GM12878 (cell line): ENCODE measurements around the gene RPL31. TPM values are rescaled to one million over a fixed set of nuclear protein-coding genes. Genes with fewer than 3 reads are reported as not detected.

Experiments
- CUX1 ChIP-seq: IDR thresholded peaks from 2 replicates; pipeline ENCODE4 v1.6.1; 2012; ENCODE audit warnings: improper control_type of control experiment, low read depth, low read length; ENCODE audit not compliant: insufficient replicate concordance
- FOXM1 ChIP-seq: IDR thresholded peaks from 2 replicates; pipeline ENCODE4 v1.6.1; 2012; ENCODE audit warnings: low read depth, mild to moderate bottlenecking, inconsistent platforms, low read length, moderate library complexity
- LARP7 ChIP-seq: fragments of 450-650 bp; IDR thresholded peaks from 2 replicates; pipeline ENCODE4 v1.6.1; 2017; ENCODE audit warnings: mild to moderate bottlenecking
- PKNOX1 ChIP-seq: fragments of 450-650 bp; IDR thresholded peaks from 2 replicates; pipeline ENCODE4 v1.6.1; 2016; ENCODE audit warnings: mild to moderate bottlenecking
- POU2F2 ChIP-seq: IDR thresholded peaks from 3 replicates; pipeline ENCODE4 v1.6.1; 2011; ENCODE audit warnings: low read depth, mild to moderate bottlenecking, low read length, borderline replicate concordance
- RAD51 ChIP-seq: fragments of 450-650 bp; IDR thresholded peaks from 2 replicates; pipeline ENCODE4 v1.6.1; 2016; ENCODE audit warnings: moderate library complexity, mild to moderate bottlenecking, inconsistent platforms
- SMAD5 ChIP-seq: IDR thresholded peaks from 2 replicates; pipeline ENCODE4 v1.6.1; 2016; ENCODE audit warnings: antibody characterized with exemption, low read depth
- polyA plus RNA-seq, 11 experiments: library from polyadenylated mRNA; depleted of rRNA in 4 of 11; unstranded in 6 of 11; stranded (reverse) in 5 of 11; fragments of >200 nt; fragmentation: Nextera tagmentation in 4 of 11; fragmentation: Illumina TruSeq in 1 of 11; extraction: Ambion mirVana in 4 of 11; extraction: Trizol in 1 of 11; gene quantifications; 1 replicate in 1 of 11; 2 replicates in 10 of 11; pipeline versions ENCODE4 v1.2.1 to v1.2.3, GENCODE V29; 2011 to 2016; ENCODE audit warnings: inconsistent platforms in 2 of 11, missing spikeins in 2 of 11, low read depth in 1 of 11
- total RNA-seq, 4 experiments: library from RNA; depleted of rRNA in 3 of 4; stranded (reverse); fragments of >200 nt in 3 of 4; fragmentation: Illumina TruSeq in 1 of 4; extraction: Trizol in 1 of 4; gene quantifications; 2 replicates each; pipeline versions ENCODE4 v1.2.1 to v1.2.3, GENCODE V29; 2013 to 2021

The RPL31 gene
- total and polyA plus RNA-seq, 10 of the 15 experiments (the other 5 are each of a cell fraction or from before 2014, with no cell fraction given): 1,643 to 8,551 (median 2,208) TPM

- TF ChIP-seq CUX1 (no peak), PKNOX1 (no peak), RAD51 (no peak), POU2F2 (no peak), FOXM1 (no peak), LARP7 (no peak), SMAD5 (no peak)
- TF ChIP-seq, all 136 proteins: peak for 0
These were observed 11.3 kb upstream of the RPL31 start (continued) for GRCh38 chr2:100990650-100991403.
